HEK293 (cell line): ENCODE measurements around the gene FHL2.

Experiments
- CTCF ChIA-PET: fragments of 350-600 bp; formaldehyde crosslinking; extraction: SDS; loops from one replicate; lab custom pipeline; 2021; ENCODE audit warnings: antibody characterized with exemption; lab: Yijun Ruan, JAX
- POLR2A ChIA-PET: fragments of 300-600 bp; formaldehyde crosslinking; extraction: SDS; loops from one replicate; lab custom pipeline; 2020; ENCODE audit warnings: antibody characterized with exemption, inconsistent platforms; lab: Yijun Ruan, JAX
- H3K27ac ChIP-seq: fragments of 200-500 bp; sonication (Bioruptor generic); 2 replicates; pipeline ENCODE4 v1.5.1; 2014; ENCODE audit warnings: low read depth, low read length, control low read depth, inconsistent platforms; ENCODE audit errors: extremely low read depth
- H3K36me3 ChIP-seq, 2 experiments: fragments of 200-500 bp in 1 of 2; sonication (Bioruptor generic) in 1 of 2; 1 replicate in 1 of 2; 2 replicates in 1 of 2; pipeline ENCODE4 v1.5.1; 2014 to 2017; ENCODE audit warnings: inconsistent platforms in 2 of 2, low read length in 2 of 2; ENCODE audit not compliant: control insufficient read depth in 2 of 2, insufficient read depth in 1 of 2
- H3K4me1 ChIP-seq: fragments of 200-500 bp; sonication (Bioruptor generic); 2 replicates; pipeline ENCODE4 v1.5.1; 2014; ENCODE audit warnings: mild to moderate bottlenecking, low read length, inconsistent platforms; ENCODE audit not compliant: control insufficient read depth, insufficient read depth
- H3K4me3 ChIP-seq: 2 replicates; pipeline ENCODE4 v1.5.1; 2011; ENCODE audit warnings: low read depth, mild to moderate bottlenecking, control low read depth, low read length, moderate library complexity
- H3K9me3 ChIP-seq: fragments of 200-500 bp; sonication (Bioruptor generic); 2 replicates; pipeline ENCODE4 v1.5.1; 2014; ENCODE audit warnings: low read depth, low read length, inconsistent platforms; ENCODE audit not compliant: control insufficient read depth, insufficient read depth
- GLIS2 ChIP-seq: fragments of 450-650 bp; formaldehyde crosslinking; IDR thresholded peaks from 2 replicates; pipeline ENCODE4 v1.5.1; 2016; ENCODE audit warnings: missing biosample characterization, missing genetic modification characterization
- MZF1 ChIP-seq: fragments of 450-650 bp; formaldehyde crosslinking; IDR thresholded peaks from 2 replicates; pipeline ENCODE4 v1.5.1; 2017; ENCODE audit warnings: missing biosample characterization, missing genetic modification characterization, borderline replicate concordance
- REPIN1 ChIP-seq: fragments of 450-650 bp; formaldehyde crosslinking; IDR thresholded peaks from 2 replicates; pipeline ENCODE4 v1.5.1; 2017; ENCODE audit warnings: missing biosample characterization, missing genetic modification characterization, low read depth
- ZBTB10 ChIP-seq: fragments of 450-650 bp; formaldehyde crosslinking; IDR thresholded peaks from 2 replicates; pipeline ENCODE4 v1.5.1; 2016; ENCODE audit warnings: missing biosample characterization, missing genetic modification characterization
- ZBTB20 ChIP-seq: fragments of 450-650 bp; formaldehyde crosslinking; IDR thresholded peaks from 2 replicates; pipeline ENCODE4 v1.5.1; 2016; ENCODE audit warnings: missing biosample characterization, missing genetic modification characterization
- ZFHX2 ChIP-seq: fragments of 450-650 bp; formaldehyde crosslinking; conservative IDR thresholded peaks from 2 replicates; pipeline ENCODE4 v1.5.1; 2016; ENCODE audit warnings: missing biosample characterization, missing genetic modification characterization
- ZNF132 ChIP-seq: fragments of 450-650 bp; formaldehyde crosslinking; IDR thresholded peaks from 2 replicates; pipeline ENCODE4 v1.5.1; 2017; ENCODE audit warnings: missing biosample characterization, missing genetic modification characterization, borderline replicate concordance
- ZNF138 ChIP-seq: fragments of 450-650 bp; formaldehyde crosslinking; IDR thresholded peaks from 2 replicates; pipeline ENCODE4 v1.5.1; 2016; ENCODE audit warnings: missing biosample characterization, missing genetic modification characterization, borderline replicate concordance
- ZNF157 ChIP-seq: fragments of 450-650 bp; formaldehyde crosslinking; IDR thresholded peaks from 2 replicates; pipeline ENCODE4 v1.5.1; 2016; ENCODE audit warnings: missing biosample characterization, missing genetic modification characterization
- ZNF223 ChIP-seq: fragments of 450-650 bp; formaldehyde crosslinking; IDR thresholded peaks from 2 replicates; pipeline ENCODE4 v1.5.1; 2016; ENCODE audit warnings: missing biosample characterization, missing genetic modification characterization
- ZNF266 ChIP-seq: fragments of 450-650 bp; formaldehyde crosslinking; IDR thresholded peaks from 2 replicates; pipeline ENCODE4 v1.5.1; 2016; ENCODE audit warnings: missing biosample characterization, missing genetic modification characterization, low read depth
- ZNF280C ChIP-seq: fragments of 450-650 bp; formaldehyde crosslinking; IDR thresholded peaks from 2 replicates; pipeline ENCODE4 v1.5.1; 2016; ENCODE audit warnings: missing biosample characterization, missing genetic modification characterization
- ZNF335 ChIP-seq: fragments of 450-650 bp; formaldehyde crosslinking; conservative IDR thresholded peaks from 2 replicates; pipeline ENCODE4 v1.5.1; 2016; ENCODE audit warnings: missing biosample characterization, missing genetic modification characterization
- ZNF354C ChIP-seq: fragments of 450-650 bp; formaldehyde crosslinking; IDR thresholded peaks from 2 replicates; pipeline ENCODE4 v1.5.1; 2016; ENCODE audit warnings: missing biosample characterization, missing genetic modification characterization, low read depth, borderline replicate concordance
- ZNF416 ChIP-seq: fragments of 450-650 bp; formaldehyde crosslinking; IDR thresholded peaks from 2 replicates; pipeline ENCODE4 v1.5.1; 2016; ENCODE audit warnings: missing biosample characterization, missing genetic modification characterization
- ZNF510 ChIP-seq: fragments of 450-650 bp; formaldehyde crosslinking; IDR thresholded peaks from 2 replicates; pipeline ENCODE4 v1.5.1; 2018; ENCODE audit warnings: mild to moderate bottlenecking, missing genetic modification characterization, missing biosample characterization; ENCODE audit not compliant: insufficient replicate concordance
- ZNF521 ChIP-seq: fragments of 450-650 bp; formaldehyde crosslinking; IDR thresholded peaks from 2 replicates; pipeline ENCODE4 v1.5.1; 2017; ENCODE audit warnings: missing biosample characterization, mild to moderate bottlenecking, missing genetic modification characterization
- ZNF560 ChIP-seq: fragments of 450-650 bp; formaldehyde crosslinking; IDR thresholded peaks from 2 replicates; pipeline ENCODE4 v1.5.1; 2017; ENCODE audit warnings: missing biosample characterization, missing genetic modification characterization, borderline replicate concordance
- ZNF600 ChIP-seq: fragments of 450-650 bp; formaldehyde crosslinking; IDR thresholded peaks from 2 replicates; pipeline ENCODE4 v1.5.1; 2016; ENCODE audit warnings: missing biosample characterization, missing genetic modification characterization
- ZNF629 ChIP-seq: fragments of 450-650 bp; formaldehyde crosslinking; IDR thresholded peaks from 2 replicates; pipeline ENCODE4 v1.5.1; 2017; ENCODE audit warnings: missing biosample characterization, missing genetic modification characterization
- ZNF791 ChIP-seq: fragments of 450-650 bp; formaldehyde crosslinking; IDR thresholded peaks from 2 replicates; pipeline ENCODE4 v1.5.1; 2016; ENCODE audit warnings: missing biosample characterization, missing genetic modification characterization
- ZSCAN4 ChIP-seq: fragments of 450-650 bp; formaldehyde crosslinking; IDR thresholded peaks from 2 replicates; pipeline ENCODE4 v1.5.1; 2017; ENCODE audit warnings: missing biosample characterization, missing genetic modification characterization
- ZSCAN5A ChIP-seq: fragments of 450-650 bp; formaldehyde crosslinking; IDR thresholded peaks from 2 replicates; pipeline ENCODE4 v1.5.1; 2016; ENCODE audit warnings: missing biosample characterization, missing genetic modification characterization

The FHL2 gene

GRCh38 chr2:105409717-105410116 lies 10.9 kb upstream of the FHL2 start:
- Histone ChIP-seq H3K27ac (no peak overlapping the region), H3K36me3 (no peaks in the 10 kb centered on the region), H3K9me3 (no peaks in the 10 kb centered on the region), H3K4me3 (no peak overlapping the region), H3K4me1 (no peaks in the 10 kb centered on the region)
- TF ChIP-seq ZNF335 (tag by site-specific recombination), result no peak
- TF ChIP-seq ZNF354C (tag by site-specific recombination), result no peak
- ChIA-PET CTCF (interaction anchor here (0.6 to 1.1 kb wide), 5 partner anchors 11 to 111 kb away, joined by 3 to 4 read pairs (median 3); partner anchors contain the start of gene FHL2), POLR2A (no interaction called here)

GRCh38 chr2:105407946-105408743 lies 9.3 kb upstream of the FHL2 start:
- TF ChIP-seq ZNF791 (tag by site-specific recombination) (no peak), ZNF223 (tag by site-specific recombination) (no peak), REPIN1 (no peak), GLIS2 (tag by site-specific recombination) (no peak), ZNF600 (tag by site-specific recombination) (no peak), ZNF266 (tag by site-specific recombination) (no peak), ZNF521 (tag by site-specific recombination) (no peak), ZNF157 (tag by site-specific recombination) (no peak), ZBTB20 (no peak), ZSCAN5A (no peak)
- H3K9me3 ChIP-seq, result no peaks in the 10 kb centered on the region
- H3K27ac ChIP-seq, result no peak overlapping the region
- CTCF ChIA-PET, result no interaction called here
- POLR2A ChIA-PET, result no interaction called here
- no peaks in the 10 kb centered on the region for H3K4me1 ChIP-seq
- no peak overlapping the region for H3K4me3 ChIP-seq
- H3K36me3 ChIP-seq, result no peaks in the 10 kb centered on the region

- ChIA-PET CTCF (interaction anchor here (0.7 kb wide), 1 partner anchor 11 kb away, joined by 3 read pairs; no protein-coding TSS in a partner anchor), POLR2A (no interaction called here)
- Histone ChIP-seq H3K36me3 (no peaks in the 10 kb centered on the region), H3K9me3 (no peaks in the 10 kb centered on the region), H3K27ac (no peak overlapping the region), H3K4me1 (no peaks in the 10 kb centered on the region), H3K4me3 (no peak overlapping the region)
- TF ChIP-seq ZNF138 (no peak), ZNF132 (tag by site-specific recombination) (no peak), ZSCAN4 (tag by site-specific recombination) (no peak), ZNF560 (no peak), ZNF416 (tag by site-specific recombination) (no peak), ZNF157 (tag by site-specific recombination) (no peak), MZF1 (no peak), ZNF280C (tag by site-specific recombination) (no peak), ZNF629 (no peak), ZNF600 (tag by site-specific recombination) (no peak), ZFHX2 (tag by site-specific recombination) (no peak), ZBTB10 (tag by site-specific recombination) (no peak), ZNF510 (tag by site-specific recombination) (no peak)
These were observed 7.4 kb upstream of the FHL2 start for GRCh38 chr2:105406221-105406620.
